ENCODE data around the gene SYNE1.

Gene SYNE1

GRCh38 chr6:152127432-152128165 is 509.6 kb downstream of the SYNE1 start:
- H3K36me3 ChIP-seq (ENCODE audit: control insufficient read depth, insufficient read depth, low read length), result peaks cover 83% of the 10 kb centered on the region
- no peak overlapping the region for H3K4me3 ChIP-seq (ENCODE audit: insufficient read depth, low read depth, low read length, poor library complexity, severe bottlenecking)
- no peaks in the 10 kb centered on the region for H3K9me3 ChIP-seq (ENCODE audit: control insufficient read depth, low read length)
- no peaks in the 10 kb centered on the region for H3K4me1 ChIP-seq (ENCODE audit: control insufficient read depth, insufficient read depth, low read length, poor library complexity, severe bottlenecking)
- no peak overlapping the region for H3K27ac ChIP-seq (ENCODE audit: insufficient read depth, low read length, poor library complexity, severe bottlenecking)
- DNase-seq, result no peak
- H3K27me3 ChIP-seq (replicated peaks; ENCODE audit: control insufficient read depth, insufficient read depth, low read length, poor library complexity, severe bottlenecking), result no peaks in the 10 kb centered on the region

- DNase-seq, result no peak
- Histone ChIP-seq H3K36me3 (ENCODE audit: control insufficient read depth, insufficient read depth, low read length) (peaks cover 84% of the 10 kb centered on the region), H3K4me1 (ENCODE audit: control insufficient read depth, insufficient read depth, low read length, poor library complexity, severe bottlenecking) (no peaks in the 10 kb centered on the region), H3K4me3 (ENCODE audit: insufficient read depth, low read depth, low read length, poor library complexity, severe bottlenecking) (no peak overlapping the region), H3K27ac (ENCODE audit: insufficient read depth, low read length, poor library complexity, severe bottlenecking) (no peak overlapping the region), H3K27me3 (replicated peaks; ENCODE audit: control insufficient read depth, insufficient read depth, low read length, poor library complexity, severe bottlenecking) (no peaks in the 10 kb centered on the region), H3K9me3 (ENCODE audit: control insufficient read depth, low read length) (no peaks in the 10 kb centered on the region)
Observed at GRCh38 chr6:152124429-152125074, 512.6 kb downstream of the SYNE1 start.

GRCh38 chr6:152123076-152123475 is 514.1 kb downstream of the SYNE1 start:
- no peaks in the 10 kb centered on the region for H3K27me3 ChIP-seq (replicated peaks; ENCODE audit: control insufficient read depth, insufficient read depth, low read length, poor library complexity, severe bottlenecking)
- no peaks in the 10 kb centered on the region for H3K9me3 ChIP-seq (ENCODE audit: control insufficient read depth, low read length)
- peaks cover 72% of the 10 kb centered on the region for H3K36me3 ChIP-seq (ENCODE audit: control insufficient read depth, insufficient read depth, low read length)
- no peak overlapping the region for H3K4me3 ChIP-seq (ENCODE audit: insufficient read depth, low read depth, low read length, poor library complexity, severe bottlenecking)
- no peak overlapping the region for H3K27ac ChIP-seq (ENCODE audit: insufficient read depth, low read length, poor library complexity, severe bottlenecking)
- DNase-seq, result no peak
- no peaks in the 10 kb centered on the region for H3K4me1 ChIP-seq (ENCODE audit: control insufficient read depth, insufficient read depth, low read length, poor library complexity, severe bottlenecking)

- Histone ChIP-seq H3K4me1 (ENCODE audit: control insufficient read depth, insufficient read depth, low read length, poor library complexity, severe bottlenecking) (no peaks in the 10 kb centered on the region), H3K27me3 (replicated peaks; ENCODE audit: control insufficient read depth, insufficient read depth, low read length, poor library complexity, severe bottlenecking) (no peaks in the 10 kb centered on the region), H3K27ac (ENCODE audit: insufficient read depth, low read length, poor library complexity, severe bottlenecking) (no peak overlapping the region), H3K4me3 (ENCODE audit: insufficient read depth, low read depth, low read length, poor library complexity, severe bottlenecking) (no peak overlapping the region), H3K36me3 (ENCODE audit: control insufficient read depth, insufficient read depth, low read length) (peaks cover 65% of the 10 kb centered on the region), H3K9me3 (ENCODE audit: control insufficient read depth, low read length) (no peaks in the 10 kb centered on the region)
- no peak for DNase-seq
Observed at GRCh38 chr6:152122434-152122833, 514.7 kb downstream of the SYNE1 start.

- no peaks in the 10 kb centered on the region for H3K27me3 ChIP-seq (replicated peaks; ENCODE audit: control insufficient read depth, insufficient read depth, low read length, poor library complexity, severe bottlenecking)
- no peaks in the 10 kb centered on the region for H3K9me3 ChIP-seq (ENCODE audit: control insufficient read depth, low read length)
- H3K36me3 ChIP-seq (ENCODE audit: control insufficient read depth, insufficient read depth, low read length), result peaks cover 65% of the 10 kb centered on the region
- H3K4me1 ChIP-seq (ENCODE audit: control insufficient read depth, insufficient read depth, low read length, poor library complexity, severe bottlenecking), result no peaks in the 10 kb centered on the region
- no peak overlapping the region for H3K4me3 ChIP-seq (ENCODE audit: insufficient read depth, low read depth, low read length, poor library complexity, severe bottlenecking)
- DNase-seq, result no peak
- H3K27ac ChIP-seq (ENCODE audit: insufficient read depth, low read length, poor library complexity, severe bottlenecking), result no peak overlapping the region
Observed at GRCh38 chr6:152121910-152122309, 515.3 kb downstream of the SYNE1 start.

- no peak overlapping the region for H3K27ac ChIP-seq (ENCODE audit: insufficient read depth, low read length, poor library complexity, severe bottlenecking)
- H3K4me1 ChIP-seq (ENCODE audit: control insufficient read depth, insufficient read depth, low read length, poor library complexity, severe bottlenecking), result no peaks in the 10 kb centered on the region
- H3K9me3 ChIP-seq (ENCODE audit: control insufficient read depth, low read length), result no peaks in the 10 kb centered on the region
- no peak for DNase-seq
- H3K36me3 ChIP-seq (ENCODE audit: control insufficient read depth, insufficient read depth, low read length), result peaks cover 48% of the 10 kb centered on the region
- H3K4me3 ChIP-seq (ENCODE audit: insufficient read depth, low read depth, low read length, poor library complexity, severe bottlenecking), result no peak overlapping the region
- no peaks in the 10 kb centered on the region for H3K27me3 ChIP-seq (replicated peaks; ENCODE audit: control insufficient read depth, insufficient read depth, low read length, poor library complexity, severe bottlenecking)
Observed at GRCh38 chr6:152119831-152120230, 517.3 kb downstream of the SYNE1 start.

GRCh38 chr6:152118678-152119077 is 518.5 kb downstream of the SYNE1 start:
- DNase-seq, result no peak
- Histone ChIP-seq H3K27me3 (replicated peaks; ENCODE audit: control insufficient read depth, insufficient read depth, low read length, poor library complexity, severe bottlenecking) (no peaks in the 10 kb centered on the region), H3K36me3 (ENCODE audit: control insufficient read depth, insufficient read depth, low read length) (peaks cover 40% of the 10 kb centered on the region), H3K27ac (ENCODE audit: insufficient read depth, low read length, poor library complexity, severe bottlenecking) (no peak overlapping the region), H3K4me3 (ENCODE audit: insufficient read depth, low read depth, low read length, poor library complexity, severe bottlenecking) (no peak overlapping the region), H3K4me1 (ENCODE audit: control insufficient read depth, insufficient read depth, low read length, poor library complexity, severe bottlenecking) (no peaks in the 10 kb centered on the region), H3K9me3 (ENCODE audit: control insufficient read depth, low read length) (no peaks in the 10 kb centered on the region)

GRCh38 chr6:152118224-152118623 is 518.9 kb downstream of the SYNE1 start:
- H3K27ac ChIP-seq (ENCODE audit: insufficient read depth, low read length, poor library complexity, severe bottlenecking), result no peak overlapping the region
- H3K4me1 ChIP-seq (ENCODE audit: control insufficient read depth, insufficient read depth, low read length, poor library complexity, severe bottlenecking), result no peaks in the 10 kb centered on the region
- H3K36me3 ChIP-seq (ENCODE audit: control insufficient read depth, insufficient read depth, low read length), result peaks cover 36% of the 10 kb centered on the region
- no peaks in the 10 kb centered on the region for H3K9me3 ChIP-seq (ENCODE audit: control insufficient read depth, low read length)
- DNase-seq, result no peak
- H3K27me3 ChIP-seq (replicated peaks; ENCODE audit: control insufficient read depth, insufficient read depth, low read length, poor library complexity, severe bottlenecking), result no peaks in the 10 kb centered on the region
- no peak overlapping the region for H3K4me3 ChIP-seq (ENCODE audit: insufficient read depth, low read depth, low read length, poor library complexity, severe bottlenecking)

GRCh38 chr6:152117156-152118133 is 519.7 kb downstream of the SYNE1 start:
- no peak overlapping the region for H3K4me3 ChIP-seq (ENCODE audit: insufficient read depth, low read depth, low read length, poor library complexity, severe bottlenecking)
- H3K27ac ChIP-seq (ENCODE audit: insufficient read depth, low read length, poor library complexity, severe bottlenecking), result no peak overlapping the region
- H3K9me3 ChIP-seq (ENCODE audit: control insufficient read depth, low read length), result no peaks in the 10 kb centered on the region
- H3K36me3 ChIP-seq (ENCODE audit: control insufficient read depth, insufficient read depth, low read length), result peaks cover 29% of the 10 kb centered on the region
- no peak for DNase-seq
- no peaks in the 10 kb centered on the region for H3K27me3 ChIP-seq (replicated peaks; ENCODE audit: control insufficient read depth, insufficient read depth, low read length, poor library complexity, severe bottlenecking)
- H3K4me1 ChIP-seq (ENCODE audit: control insufficient read depth, insufficient read depth, low read length, poor library complexity, severe bottlenecking), result no peaks in the 10 kb centered on the region

Measured in effector memory CD4-positive, alpha-beta T cell (primary cell).